Activated T-helper 17 cell treated with anti-CD3 and anti-CD28 coated beads, Interleukin-2, amount 50 U/mL, for 72 hours (primary cell): Measurements from ENCODE around the gene BTN3A1. TPM values are rescaled to one million over a fixed set of nuclear protein-coding genes. Genes with fewer than 3 reads are reported as not detected.
"Not testable (repeated sequence)": the region's sequence is repeated elsewhere in the genome, so short reads cannot be mapped to it uniquely, and the experiment has no call there.

Source experiments
- ATAC-seq: fragments of 150-1000 bp; cut with Tn5 transposase; replicated peaks from 2 replicates; pipeline ENCODE4 v1.10.0; 2021; ENCODE audit warnings: mild to moderate bottlenecking, moderate library complexity
- H3K27ac Mint-ChIP-seq: one replicate; pipeline ENCODE4 v1.8.0; 2022; ENCODE audit warnings: mixed read lengths
- H3K27me3 Mint-ChIP-seq: one replicate; pipeline ENCODE4 v1.8.0; 2022; ENCODE audit warnings: mixed read lengths
- H3K36me3 Mint-ChIP-seq: one replicate; pipeline ENCODE4 v1.8.0; 2022; ENCODE audit warnings: low read depth, mild to moderate bottlenecking, mixed read lengths
- H3K4me1 Mint-ChIP-seq: one replicate; pipeline ENCODE4 v1.8.0; 2022; ENCODE audit warnings: mixed read lengths
- H3K4me3 Mint-ChIP-seq: one replicate; pipeline ENCODE4 v1.8.0; 2022; ENCODE audit warnings: mild to moderate bottlenecking, mixed read lengths
- H3K9me3 Mint-ChIP-seq: one replicate; pipeline ENCODE4 v1.8.0; 2022; ENCODE audit warnings: mixed read lengths
- total RNA-seq, 2 donors: library from RNA; stranded (reverse); gene quantifications; one replicate each; pipeline ENCODE4 v1.2.3, GENCODE V29; 2022

BTN3A1 gene
- total RNA-seq, 2 donors from 2014 or later = 35.1 to 70.0 TPM

GRCh38 chr6:26457264-26457805, 55.3 kb downstream of the BTN3A1 start:
- Mint-ChIP-seq H3K9me3 (no peaks in the 10 kb centered on the region), H3K4me3 (peak overlapping the region; percentile 98), H3K27me3 (no peaks in the 10 kb centered on the region), H3K36me3 (peaks cover 54% of the 10 kb centered on the region), H3K4me1 (peaks cover 41% of the 10 kb centered on the region), H3K27ac (peak overlapping the region; percentile 99)
- peak; percentile 39 for ATAC-seq

GRCh38 chr6:26457806-26458688, 56.0 kb downstream of the BTN3A1 start, which contains the start of gene BTN2A1:
Gene BTN2A1, plus strand, starts transcription at chr6:26457955. Its CDS starts 682 bp downstream, at chr6:26458637.
- no peaks in the 10 kb centered on the region for H3K27me3 Mint-ChIP-seq
- peaks cover 45% of the 10 kb centered on the region for H3K4me1 Mint-ChIP-seq
- peaks cover 61% of the 10 kb centered on the region for H3K36me3 Mint-ChIP-seq
- ATAC-seq = peak; percentile 99
- peak within 1 kb of the TSS; percentile 98 for H3K4me3 Mint-ChIP-seq
- H3K9me3 Mint-ChIP-seq = no peaks in the 10 kb centered on the region
- H3K27ac Mint-ChIP-seq = peak within 1 kb of the TSS; percentile 99

DNA sequence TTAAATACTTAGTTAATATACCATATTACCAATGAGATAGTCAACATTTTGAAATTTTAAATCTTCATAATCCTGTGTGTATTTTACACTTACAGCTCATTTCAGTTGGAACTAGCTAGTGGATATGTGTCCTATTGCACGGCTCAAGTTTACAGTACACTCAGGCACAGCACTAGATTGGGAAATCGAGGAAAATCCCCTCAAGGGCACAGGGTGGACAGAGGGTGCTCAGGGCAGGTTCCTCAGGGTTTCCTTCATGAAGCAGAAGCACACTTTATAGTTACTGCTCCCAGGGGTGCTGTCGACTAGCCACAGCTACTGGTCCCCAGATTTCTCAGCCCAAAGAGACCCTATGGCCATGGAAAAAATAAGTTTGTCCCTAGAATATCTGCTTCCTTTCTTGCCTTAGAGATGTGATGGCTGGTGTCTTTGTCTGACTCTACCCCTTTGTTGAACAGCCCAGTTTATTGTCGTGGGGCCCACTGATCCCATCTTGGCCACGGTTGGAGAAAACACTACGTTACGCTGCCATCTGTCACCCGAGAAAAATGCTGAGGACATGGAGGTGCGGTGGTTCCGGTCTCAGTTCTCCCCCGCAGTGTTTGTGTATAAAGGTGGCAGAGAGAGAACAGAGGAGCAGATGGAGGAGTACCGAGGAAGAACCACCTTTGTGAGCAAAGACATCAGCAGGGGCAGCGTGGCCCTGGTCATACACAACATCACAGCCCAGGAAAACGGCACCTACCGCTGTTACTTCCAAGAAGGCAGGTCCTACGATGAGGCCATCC, 57.1 kb downstream of the BTN3A1 start:
- no peaks in the 10 kb centered on the region for H3K9me3 Mint-ChIP-seq
- peak overlapping the region; percentile 65 for H3K27ac Mint-ChIP-seq
- no peaks in the 10 kb centered on the region for H3K27me3 Mint-ChIP-seq
- H3K4me3 Mint-ChIP-seq = peak overlapping the region; percentile 98
- H3K4me1 Mint-ChIP-seq = peaks cover 51% of the 10 kb centered on the region
- H3K36me3 Mint-ChIP-seq = peaks cover 69% of the 10 kb centered on the region
- no peak for ATAC-seq

DNA sequence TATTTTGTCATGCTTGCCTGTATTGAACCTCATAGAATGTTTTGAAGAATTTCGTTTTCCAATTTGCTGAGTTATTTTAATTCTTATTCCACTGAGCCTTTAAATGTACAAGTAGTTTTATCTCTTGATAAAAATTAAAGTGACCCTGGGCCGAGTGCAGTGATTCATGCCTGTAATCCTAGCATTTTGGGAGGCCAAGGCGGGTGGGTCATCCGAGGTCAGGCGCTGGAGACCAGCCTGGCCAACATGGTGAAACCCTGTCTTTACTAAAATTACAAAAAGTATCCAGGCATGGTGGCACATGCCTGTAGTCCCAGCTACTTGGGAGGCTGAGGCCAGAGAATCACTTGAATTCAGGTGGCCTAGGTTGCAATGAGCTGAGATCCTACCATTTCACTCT, 59.3 kb downstream of the BTN3A1 start:
- not testable (repeated sequence) for ATAC-seq, H3K9me3 Mint-ChIP-seq, H3K27ac Mint-ChIP-seq, H3K27me3 Mint-ChIP-seq
- Mint-ChIP-seq H3K4me1 (peaks cover 50% of the 10 kb centered on the region), H3K4me3 (peak overlapping the region; percentile 98), H3K36me3 (peaks cover 88% of the 10 kb centered on the region)

- Mint-ChIP-seq H3K27ac (peak overlapping the region; percentile 64), H3K36me3 (peaks cover 100% of the 10 kb centered on the region), H3K4me3 (no peak overlapping the region), H3K9me3 (no peaks in the 10 kb centered on the region), H3K4me1 (peaks cover 36% of the 10 kb centered on the region), H3K27me3 (no peaks in the 10 kb centered on the region)
- ATAC-seq = no peak
Measured at GRCh38 chr6:26464014-26464413, 61.9 kb downstream of the BTN3A1 start.

DNA sequence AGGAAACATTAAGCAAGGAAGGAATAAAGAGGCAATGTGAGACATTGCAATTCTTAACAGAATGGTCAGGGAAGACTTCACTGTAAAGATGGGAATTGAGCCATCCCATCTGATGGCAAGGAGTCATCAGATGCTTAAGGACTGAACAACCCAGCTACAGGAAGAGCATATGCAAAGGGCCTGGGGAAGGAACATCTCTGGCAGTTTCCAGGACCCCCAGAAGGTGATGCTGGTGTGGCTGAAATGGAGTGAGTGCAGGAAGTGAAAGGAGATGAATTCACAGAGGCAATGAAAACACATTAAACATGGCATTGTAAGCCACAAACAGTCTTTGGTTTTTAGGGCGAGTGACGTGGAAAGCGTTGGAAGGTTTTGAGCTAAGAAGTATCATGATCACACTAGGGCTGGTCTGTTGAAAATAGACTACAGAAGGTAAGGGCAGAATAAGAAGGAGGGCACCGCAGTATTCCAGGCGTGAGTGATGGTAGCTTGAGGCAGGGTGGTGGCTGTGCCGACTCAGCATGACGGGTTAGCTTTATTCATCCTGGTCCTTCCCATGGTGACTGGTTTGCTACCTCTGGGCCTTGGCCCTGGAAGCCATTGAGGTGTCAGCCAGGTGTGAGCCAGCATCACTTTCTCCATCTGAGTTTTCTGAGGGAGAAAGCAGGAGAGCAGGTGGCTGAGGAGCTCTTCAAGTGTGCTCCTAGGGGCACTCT, 62.5 kb downstream of the BTN3A1 start:
- peak overlapping the region; percentile 64 for H3K27ac Mint-ChIP-seq

More for the DNA sequence above, 62.5 kb downstream of the BTN3A1 start:
- H3K4me3 Mint-ChIP-seq = no peak overlapping the region
- peaks cover 30% of the 10 kb centered on the region for H3K4me1 Mint-ChIP-seq
- no peak for ATAC-seq
- H3K27me3 Mint-ChIP-seq = no peaks in the 10 kb centered on the region
- H3K36me3 Mint-ChIP-seq = peaks cover 97% of the 10 kb centered on the region
- H3K9me3 Mint-ChIP-seq = no peaks in the 10 kb centered on the region

Other genes starting within 250 kb of the BTN3A1 start
- 100 to 1,000 TPM in 1 of 2 donors, 10 to 100 TPM in 1; 70.5 to 134 TPM for gene BTN3A2, start 37.1 kb upstream of the BTN3A1 start, total RNA-seq
- 10 to 100 TPM; 20.7 to 46.3 TPM for gene BTN2A2, start 19.2 kb upstream of the BTN3A1 start, total RNA-seq
- gene BTN3A3, start 38.2 kb downstream of the BTN3A1 start, total RNA-seq = 10 to 100 TPM; 31.1 to 77.1 TPM
- gene BTN2A1, start 55.7 kb downstream of the BTN3A1 start, total RNA-seq = 10 to 100 TPM; 26.1 to 36.3 TPM
- under 1 TPM in 1 of 2 donors, not detected in 1; 0.21 TPM for gene BTN1A1, start 98.0 kb downstream of the BTN3A1 start, total RNA-seq
- gene HMGN4, start 136.1 kb downstream of the BTN3A1 start, total RNA-seq = 10 to 100 TPM; 84.3 to 90.3 TPM
- 10 to 100 TPM; 24.5 to 30.0 TPM for gene ABT1, start 194.7 kb downstream of the BTN3A1 start, total RNA-seq